Pulmonary artery endothelial cell (primary cell): ENCODE measurements around the gene MTHFS. TPM values are rescaled to one million over a fixed set of nuclear protein-coding genes. Genes with fewer than 3 reads are reported as not detected.

ENCODE experiments used
- DNase-seq: peaks from one replicate; pipeline ENCODE4 v3.0.0-alpha.2; 2011; ENCODE audit warnings: low read depth, low spot score
- total RNA-seq: library from RNA; depleted of rRNA; stranded (reverse); fragments of >200 nt; gene quantifications from 2 replicates; pipeline ENCODE4 v1.2.3, GENCODE V29; 2014

The MTHFS gene
- total RNA-seq, 1 donor from 2014 or later, result 12.1 TPM

GRCh38 chr15:79820176-79820575 lies 76.6 kb downstream of the MTHFS start:
- DNase-seq, result no peak

DNA sequence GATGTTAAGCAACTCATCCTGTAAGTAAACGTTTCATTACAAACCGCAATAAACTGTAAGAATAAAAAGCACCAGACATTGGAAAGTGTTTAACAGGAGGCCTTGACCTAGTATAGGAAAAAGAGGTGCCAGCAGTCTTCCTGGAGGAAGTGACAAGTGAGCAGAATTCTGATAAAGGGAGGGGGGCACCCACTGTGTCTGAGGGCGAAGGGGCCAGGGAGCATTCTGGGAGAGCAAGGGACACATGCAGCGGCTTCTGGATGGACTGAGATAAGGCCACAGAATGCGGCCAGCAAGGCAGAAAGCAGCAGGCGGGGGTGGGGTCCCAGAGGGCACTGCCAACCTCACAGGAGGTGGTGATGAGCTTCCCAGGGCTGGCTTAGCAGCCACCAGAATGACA lies 80.2 kb downstream of the MTHFS start:
- no peak for DNase-seq

GRCh38 chr15:79815468-79815867 lies 81.3 kb downstream of the MTHFS start:
- no peak for DNase-seq

- DNase-seq, result no peak
Observed at GRCh38 chr15:79812541-79812940, 84.3 kb downstream of the MTHFS start.

DNA sequence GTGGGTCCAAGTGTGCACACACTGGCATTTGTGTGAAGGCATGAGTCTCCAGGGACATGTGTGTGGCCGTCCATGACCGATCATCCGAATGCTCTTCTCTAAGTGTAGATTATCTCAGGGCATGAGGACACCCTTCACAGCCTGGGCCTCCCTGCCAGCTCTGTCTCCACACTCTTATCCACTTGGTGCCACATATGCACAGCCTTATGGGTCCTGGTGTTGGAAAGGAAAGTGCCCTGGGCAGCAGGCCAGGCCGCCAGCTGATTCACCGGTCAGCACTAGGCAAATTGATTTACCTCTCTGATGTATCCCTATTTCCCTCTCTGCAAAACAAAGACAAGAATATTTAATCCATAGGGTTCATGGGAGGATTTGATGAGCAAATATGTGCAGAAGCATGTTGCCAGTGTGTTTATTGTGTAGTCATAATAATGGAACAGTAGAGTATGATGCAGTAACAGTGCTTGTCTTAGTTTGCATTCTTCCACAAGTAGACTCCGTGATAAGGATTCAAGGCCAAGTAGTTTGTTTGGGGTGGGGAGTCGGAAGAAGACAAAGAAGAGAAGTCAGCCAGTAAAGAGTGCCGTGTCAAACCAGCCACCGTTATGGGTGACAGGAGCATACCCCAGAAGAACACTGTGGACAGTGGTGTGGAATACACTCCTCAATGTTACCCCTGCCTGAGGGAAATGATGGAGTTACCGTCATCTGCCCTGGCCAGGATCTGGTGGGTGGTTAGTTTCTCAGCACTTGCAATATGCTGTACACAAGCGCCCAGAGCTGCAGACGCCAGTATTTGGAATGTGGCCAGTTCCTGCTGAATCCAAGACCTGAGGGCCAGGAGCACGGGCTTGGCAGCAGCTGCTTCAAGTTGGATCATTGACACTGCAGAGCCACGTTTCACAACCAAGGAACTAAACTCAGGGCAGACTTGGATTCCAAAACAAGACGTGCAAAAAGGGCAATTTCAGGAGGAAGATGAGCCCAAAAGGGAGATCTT lies 85.1 kb downstream of the MTHFS start:
- no peak for DNase-seq

DNA sequence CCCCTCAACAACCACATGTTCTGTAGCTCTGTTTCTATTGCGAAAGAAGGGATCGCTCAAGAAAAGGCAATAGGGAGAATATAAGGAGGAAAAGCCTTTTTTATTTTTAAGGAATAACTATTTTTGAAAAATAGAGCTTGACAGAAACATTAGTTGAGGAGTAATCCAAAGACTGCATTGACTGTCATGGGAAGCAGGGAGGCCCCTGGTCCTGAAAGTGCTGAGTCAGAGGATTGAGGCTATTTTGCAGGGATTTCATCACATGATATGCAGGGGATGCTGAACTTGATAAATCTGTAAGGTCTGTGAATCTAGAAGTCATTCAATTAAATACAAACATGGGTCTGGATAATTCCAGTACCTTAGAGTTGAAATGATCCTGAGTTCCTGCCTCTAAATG lies 92.0 kb downstream of the MTHFS start:
- no peak for DNase-seq

- DNase-seq, result no peak
Observed at GRCh38 chr15:79798311-79798710, 98.5 kb downstream of the MTHFS start.

Other genes with a start within 250 kb of the MTHFS start
- 0.21 and 2.1 TPM in 2 replicates for gene BCL2A1, start 74.2 kb upstream of the MTHFS start, total RNA-seq
- gene ZFAND6, start 162.7 kb upstream of the MTHFS start, total RNA-seq, result 146 and 218 TPM in 2 replicates